Spleen (tissue), 11 donors: Measurements from ENCODE around the gene NUP155. TPM values are rescaled to one million over a fixed set of nuclear protein-coding genes. Genes with fewer than 3 reads are reported as not detected.
"Not testable (repeated sequence)": the region's sequence is repeated elsewhere in the genome, so short reads cannot be mapped to it uniquely, and the experiment has no call there.

Source experiments
- DNase-seq: peaks from one replicate; pipeline ENCODE4 v3.0.0-alpha.2; 2020
- H3K27ac ChIP-seq, 8 donors: fragments of 200-600 bp; sonication (generic) in 7 of 8; 1 replicate in 4 of 8; 2 replicates in 4 of 8; pipeline versions ENCODE4 v1.5.0 to v1.8.0; 2016 to 2021; ENCODE audit warnings: inconsistent platforms in 4 of 8, mild to moderate bottlenecking in 4 of 8, moderate library complexity in 1 of 8
- H3K27me3 ChIP-seq, 7 donors: fragments of 200-600 bp; sonication (generic) in 6 of 7; replicated peaks in 1 of 7; 1 replicate in 4 of 7; 2 replicates in 3 of 7; pipeline versions ENCODE4 v1.5.0 to v1.8.0; 2016 to 2021; ENCODE audit warnings: inconsistent platforms in 3 of 7, mild to moderate bottlenecking in 1 of 7
- H3K36me3 ChIP-seq, 6 donors: fragments of 200-600 bp; sonication (generic) in 5 of 6; 1 replicate in 4 of 6; 2 replicates in 2 of 6; pipeline versions ENCODE4 v1.5.0 to v1.8.0; 2016 to 2021; ENCODE audit warnings: inconsistent platforms in 2 of 6
- H3K4me1 ChIP-seq, 6 donors: fragments of 200-600 bp; sonication (generic) in 5 of 6; 1 replicate in 3 of 6; 2 replicates in 3 of 6; pipeline versions ENCODE4 v1.5.0 to v1.8.0; 2016 to 2021; ENCODE audit warnings: inconsistent platforms in 3 of 6
- H3K4me3 ChIP-seq, 8 donors: fragments of 200-600 bp; sonication (generic) in 7 of 8; 1 replicate in 4 of 8; 2 replicates in 4 of 8; pipeline versions ENCODE4 v1.5.0 to v1.8.0; 2016 to 2021; ENCODE audit warnings: inconsistent platforms in 4 of 8, mild to moderate bottlenecking in 4 of 8, moderate library complexity in 2 of 8
- H3K9me3 ChIP-seq, 8 donors: fragments of 200-600 bp; sonication (generic) in 7 of 8; 1 replicate in 4 of 8; 2 replicates in 4 of 8; pipeline versions ENCODE4 v1.5.0 to v1.8.0; 2016 to 2021; ENCODE audit warnings: inconsistent platforms in 4 of 8
- POLR2A ChIP-seq, 3 donors: fragments of 450-650 bp; IDR thresholded peaks; one replicate each; pipeline ENCODE4 v1.5.1; 2017; ENCODE audit warnings: antibody characterized with exemption in 3 of 3, mild to moderate bottlenecking in 1 of 3
- POLR2AphosphoS5 ChIP-seq, 3 donors: sonication (generic); formaldehyde crosslinking; IDR thresholded peaks; one replicate each; pipeline ENCODE4 v1.5.1; 2017; ENCODE audit warnings: antibody characterized with exemption in 3 of 3
- WGBS, 5 donors: extraction: QIAGEN DNeasy Blood & Tissue Kit in 3 of 5; methylation state at CpG; one replicate each; pipeline versions ENCODE4 v1.1.5 to v1.1.7; 2013 to 2018; 5-methylcytosine and 5-hydroxymethylcytosine counted together
- intact Hi-C: fragments of 100-400 bp; cut with DNase I; formaldehyde crosslinking; loops from one replicate; pipeline ENCODE4 v1.15.0; 2023; ENCODE audit warnings: low total_unique reads
- polyA plus RNA-seq, 3 donors: library from polyadenylated mRNA; stranded (reverse); fragments of 200-250 nt; gene quantifications; one replicate each; pipeline ENCODE4 v1.2.1, GENCODE V29; 2013
- total RNA-seq, 7 donors: library from RNA; depleted of rRNA in 3 of 7; stranded (reverse); fragments of >200 nt in 3 of 7; fragmentation: NEBNext Ultra II Directional in 4 of 7; extraction: Animal tissue kit (Norgen Biotek cat#: 25700) in 4 of 7; gene quantifications; one replicate each; pipeline versions ENCODE4 v1.1.0 to v1.2.1, GENCODE V29; 2016 to 2021
- TF ChIP-seq, protein P1 (sequence below), 11 experiments: fragments of 200-600 bp in 7 of 11; fragments of 450-650 bp in 4 of 11; sonication (generic) in 4 of 11; IDR thresholded peaks in 8 of 11; conservative IDR thresholded peaks in 3 of 11; 1 replicate in 7 of 11; 2 replicates in 4 of 11; pipeline versions ENCODE4 v1.4.0 to v1.8.0; 2016 to 2021; ENCODE audit warnings: antibody characterized with exemption in 11 of 11, inconsistent platforms in 4 of 11, mild to moderate bottlenecking in 1 of 11
- donor health status: healthy with polysubstance abuse.
- donor health status: DM: no; HTN: no; CAD: no; lungs with moderate emphysema.
- donor health status: DM: no; HTN: no; CAD: no.
- donor health status: Bipolar disorder and iron deficiency.
- donor health status: healthy.
- donor health status: DM: no; HTN: no; CAD: no.
- donor health status: DM: yes; HTN: yes; CAD: no.

Gene NUP155
- total and polyA plus RNA-seq, 10 donors = 2.9 to 28.8 (median 23.8) TPM

- Histone ChIP-seq H3K9me3 (no peaks in the 10 kb centered on the region), H3K27me3 (no peaks in the 10 kb centered on the region), H3K36me3 (peaks cover 0 to 100% (median 92%) of the 10 kb centered on the region in 6 donors), H3K4me3 (no peak overlapping the region), H3K27ac (no peak overlapping the region), H3K4me1 (no peaks in the 10 kb centered on the region)
- WGBS, 5 donors = 91 to 98% (median 97%) methylated on average over 1 of the region's 1 CpG
- TF ChIP-seq, protein P1, sequence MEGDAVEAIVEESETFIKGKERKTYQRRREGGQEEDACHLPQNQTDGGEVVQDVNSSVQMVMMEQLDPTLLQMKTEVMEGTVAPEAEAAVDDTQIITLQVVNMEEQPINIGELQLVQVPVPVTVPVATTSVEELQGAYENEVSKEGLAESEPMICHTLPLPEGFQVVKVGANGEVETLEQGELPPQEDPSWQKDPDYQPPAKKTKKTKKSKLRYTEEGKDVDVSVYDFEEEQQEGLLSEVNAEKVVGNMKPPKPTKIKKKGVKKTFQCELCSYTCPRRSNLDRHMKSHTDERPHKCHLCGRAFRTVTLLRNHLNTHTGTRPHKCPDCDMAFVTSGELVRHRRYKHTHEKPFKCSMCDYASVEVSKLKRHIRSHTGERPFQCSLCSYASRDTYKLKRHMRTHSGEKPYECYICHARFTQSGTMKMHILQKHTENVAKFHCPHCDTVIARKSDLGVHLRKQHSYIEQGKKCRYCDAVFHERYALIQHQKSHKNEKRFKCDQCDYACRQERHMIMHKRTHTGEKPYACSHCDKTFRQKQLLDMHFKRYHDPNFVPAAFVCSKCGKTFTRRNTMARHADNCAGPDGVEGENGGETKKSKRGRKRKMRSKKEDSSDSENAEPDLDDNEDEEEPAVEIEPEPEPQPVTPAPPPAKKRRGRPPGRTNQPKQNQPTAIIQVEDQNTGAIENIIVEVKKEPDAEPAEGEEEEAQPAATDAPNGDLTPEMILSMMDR (IDR thresholded peaks at IDR 0.05 in 8 of 11, conservative IDR thresholded peaks at IDR 0.05 in 3 of 11) = no peak
- TF ChIP-seq POLR2AphosphoS5 (IDR thresholded peaks at IDR 0.05) (no peak), POLR2A (IDR thresholded peaks at IDR 0.05) (no peak)
- intact Hi-C loops = loop anchor here (10.0 kb wide), 1 partner anchor 276 kb away; no protein-coding TSS in a partner anchor
- DNase-seq = no peak
Measured at GRCh38 chr5:37310360-37310759, 60.5 kb downstream of the NUP155 start.

- Histone ChIP-seq H3K27me3 (no peaks in the 10 kb centered on the region), H3K36me3 (peaks cover 0 to 100% (median 93%) of the 10 kb centered on the region in 6 donors), H3K27ac (no peak overlapping the region), H3K4me3 (no peak overlapping the region), H3K9me3 (no peaks in the 10 kb centered on the region), H3K4me1 (no peaks in the 10 kb centered on the region)
- no peak for DNase-seq
- intact Hi-C loops = no loop called here
- TF ChIP-seq, protein P1 (IDR thresholded peaks at IDR 0.05 in 8 of 11, conservative IDR thresholded peaks at IDR 0.05 in 3 of 11) = no peak
- TF ChIP-seq POLR2AphosphoS5 (IDR thresholded peaks at IDR 0.05) (no peak), POLR2A (IDR thresholded peaks at IDR 0.05) (no peak)
- WGBS, 5 donors = 64 to 93% (median 76%) methylated on average over 4 of the region's 4 CpGs
Measured at GRCh38 chr5:37308793-37309192, 62.1 kb downstream of the NUP155 start.

- H3K9me3 ChIP-seq = no peaks in the 10 kb centered on the region
- WGBS, 5 donors = 97 to 99% (median 97%) methylated on average over 2 of the region's 2 CpGs
- TF ChIP-seq POLR2AphosphoS5 (IDR thresholded peaks at IDR 0.05) (no peak), POLR2A (IDR thresholded peaks at IDR 0.05) (no peak)
- TF ChIP-seq, protein P1 (IDR thresholded peaks at IDR 0.05 in 8 of 11, conservative IDR thresholded peaks at IDR 0.05 in 3 of 11) = no peak
- no peaks in the 10 kb centered on the region for H3K4me1 ChIP-seq
- H3K4me3 ChIP-seq = no peak overlapping the region
- intact Hi-C loops = no loop called here
- peaks cover 7 to 100% (median 95%) of the 10 kb centered on the region in 6 donors for H3K36me3 ChIP-seq
- no peaks in the 10 kb centered on the region for H3K27me3 ChIP-seq
- H3K27ac ChIP-seq = no peak overlapping the region
- DNase-seq = no peak
Measured at GRCh38 chr5:37304888-37305287, 66.0 kb downstream of the NUP155 start.

DNA sequence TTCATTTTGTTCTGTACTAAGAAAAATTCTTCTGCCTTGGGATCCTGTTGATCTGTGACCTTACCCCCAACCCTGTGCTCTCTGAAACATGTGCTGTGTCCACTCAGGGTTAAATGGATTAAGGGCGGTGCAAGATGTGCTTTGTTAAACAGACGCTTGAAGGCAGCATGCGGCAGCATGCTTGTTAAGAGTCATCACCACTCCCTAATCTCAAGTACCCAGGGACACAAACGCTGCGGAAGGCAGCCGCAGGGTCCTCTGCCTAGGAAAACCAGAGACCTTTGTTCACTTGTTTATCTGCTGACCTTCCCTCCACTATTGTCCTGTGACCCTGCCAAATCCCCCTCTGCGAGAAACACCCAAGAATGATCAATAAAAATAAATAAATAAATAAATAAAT is 74.6 kb downstream of the NUP155 start:
- H3K9me3 ChIP-seq, DNase-seq, H3K27me3 ChIP-seq, H3K4me1 ChIP-seq, H3K4me3 ChIP-seq, intact Hi-C loops, H3K27ac ChIP-seq: not testable (repeated sequence)
- 94 to 100% (median 95%) methylated on average over 6 to 7 of the region's 7 CpGs for WGBS, 5 donors
- peaks cover 6 to 96% (median 73%) of the 10 kb centered on the region in 6 donors for H3K36me3 ChIP-seq
